Ovary (tissue), 3 donors: ENCODE results near the gene PSD.

Experiments
- EP300 ChIP-seq: sonication (generic); formaldehyde crosslinking; IDR thresholded peaks from one replicate; pipeline ENCODE4 v1.6.1; 2017; ENCODE audit warnings: antibody characterized with exemption
- POLR2A ChIP-seq: fragments of 450-650 bp; IDR thresholded peaks from one replicate; pipeline ENCODE4 v1.6.1; 2017; ENCODE audit warnings: antibody characterized with exemption, mild to moderate bottlenecking, moderate library complexity
- TF ChIP-seq, protein P1 (sequence below), 3 donors: fragments of 450-650 bp in 2 of 3; fragments of 200-600 bp in 1 of 3; IDR thresholded peaks; one replicate each; pipeline versions ENCODE4 v1.5.1 to v1.8.0; 2016 to 2022; ENCODE audit warnings: antibody characterized with exemption in 3 of 3, mild to moderate bottlenecking in 1 of 3
- donor health status: DM: no; HTN: no; CAD: no.

DNA sequence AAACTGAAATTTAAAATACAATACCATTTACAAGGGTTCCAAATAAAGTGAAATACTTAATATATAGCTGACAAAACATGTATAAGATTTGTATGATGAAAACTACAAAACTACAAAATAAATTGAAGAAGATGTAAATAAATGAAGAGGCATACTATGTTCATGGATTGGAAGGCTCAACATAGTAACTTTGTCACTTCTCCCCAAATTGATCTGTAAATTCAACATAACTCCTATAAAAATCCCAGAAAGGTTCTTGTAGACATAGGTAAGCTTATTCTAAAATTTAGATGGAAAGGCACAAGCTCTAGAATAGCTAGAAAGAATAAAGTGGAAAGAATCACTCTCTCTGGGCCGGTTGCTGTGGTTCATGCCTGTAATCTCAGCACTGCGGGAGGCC lies 47.3 kb downstream of the PSD start:
- TF ChIP-seq, protein P1, sequence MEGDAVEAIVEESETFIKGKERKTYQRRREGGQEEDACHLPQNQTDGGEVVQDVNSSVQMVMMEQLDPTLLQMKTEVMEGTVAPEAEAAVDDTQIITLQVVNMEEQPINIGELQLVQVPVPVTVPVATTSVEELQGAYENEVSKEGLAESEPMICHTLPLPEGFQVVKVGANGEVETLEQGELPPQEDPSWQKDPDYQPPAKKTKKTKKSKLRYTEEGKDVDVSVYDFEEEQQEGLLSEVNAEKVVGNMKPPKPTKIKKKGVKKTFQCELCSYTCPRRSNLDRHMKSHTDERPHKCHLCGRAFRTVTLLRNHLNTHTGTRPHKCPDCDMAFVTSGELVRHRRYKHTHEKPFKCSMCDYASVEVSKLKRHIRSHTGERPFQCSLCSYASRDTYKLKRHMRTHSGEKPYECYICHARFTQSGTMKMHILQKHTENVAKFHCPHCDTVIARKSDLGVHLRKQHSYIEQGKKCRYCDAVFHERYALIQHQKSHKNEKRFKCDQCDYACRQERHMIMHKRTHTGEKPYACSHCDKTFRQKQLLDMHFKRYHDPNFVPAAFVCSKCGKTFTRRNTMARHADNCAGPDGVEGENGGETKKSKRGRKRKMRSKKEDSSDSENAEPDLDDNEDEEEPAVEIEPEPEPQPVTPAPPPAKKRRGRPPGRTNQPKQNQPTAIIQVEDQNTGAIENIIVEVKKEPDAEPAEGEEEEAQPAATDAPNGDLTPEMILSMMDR (IDR thresholded peaks at IDR 0.05): no peak
- TF ChIP-seq POLR2A (no peak), EP300 (no peak)
